ENCODE data around the gene MPLKIP.
"Not testable (repeated sequence)": the region's sequence is repeated elsewhere in the genome, so short reads cannot be mapped to it uniquely, and the experiment has no call there.

DNA sequence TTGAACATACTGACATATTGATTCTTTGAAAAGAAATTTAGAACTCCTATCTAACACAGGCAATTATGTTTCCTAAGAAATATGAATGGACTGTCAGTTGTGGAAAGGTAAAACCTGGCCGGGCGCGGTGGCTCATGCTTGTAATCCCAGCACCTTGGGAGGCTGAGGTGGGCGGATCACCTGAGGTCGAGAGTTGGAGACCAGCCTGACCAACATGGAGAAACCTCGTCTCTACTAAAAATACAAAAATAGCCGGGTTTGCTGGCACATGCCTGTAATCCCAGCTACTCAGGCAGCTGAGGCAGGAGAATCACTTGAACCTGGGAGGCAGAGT is 13.8 kb upstream of the MPLKIP start:
- TF ChIP-seq EZH2phosphoT487, CTCF (IDR thresholded peaks at IDR 0.05; ENCODE audit: low read length): not testable (repeated sequence)
